HepG2 (cell line): Measurements from ENCODE around the gene CYP2A7. TPM values are rescaled to one million over a fixed set of nuclear protein-coding genes. Genes with fewer than 3 reads are reported as not detected.
A peak's percentile ranks its signal among the peaks of the same experiment; 100 is the strongest.

Experiments
- ATAC-seq: fragments of 200-7000 bp; cut with Tn5 transposase; 3 replicates; pipeline ENCODE4 v1.9.1; 2020; ENCODE audit warnings: mild to moderate bottlenecking, moderate library complexity
- BruUV-seq: library from RNA; stranded (reverse); fragments of 400-500 nt; replicated peaks from 2 replicates; lab custom pipeline; 2021; lab: Mats Ljungman, UMichigan
- CTCF ChIA-PET: fragments of 300-600 bp; formaldehyde crosslinking; extraction: SDS; loops from one replicate; lab custom pipeline; 2021; ENCODE audit warnings: low total read pairs, inconsistent platforms, low intra/inter-chr PET ratio; lab: Yijun Ruan, JAX
- POLR2A ChIA-PET: fragments of 350-600 bp; sonication (Branson Sonifier 250); formaldehyde crosslinking; loops from one replicate; lab custom pipeline; 2020; ENCODE audit warnings: antibody characterized with exemption, inconsistent platforms; lab: Yijun Ruan, JAX
- DNase-seq: peaks from one replicate; pipeline ENCODE4 v3.0.0-alpha.2; 2015; ENCODE audit warnings: low spot score
- FAIRE-seq: peaks from 3 replicates; lab custom pipeline; 2011; peaks lifted over from hg19 to GRCh38; lab: Jason Lieb, UNC
- H2AFZ ChIP-seq: one replicate; pipeline ENCODE4 v1.6.1; 2011; ENCODE audit warnings: low read length, inconsistent platforms
- H3K27ac ChIP-seq: fragments of 300-600 bp; 3 replicates; pipeline ENCODE4 v1.8.0; 2011; ENCODE audit warnings: mixed run types, mild to moderate bottlenecking, mixed read lengths, low read length, inconsistent platforms; ENCODE audit not compliant: insufficient read depth; ENCODE audit errors: extremely low read length
- H3K27me3 ChIP-seq, 2 experiments: fragments of 200-600 bp in 1 of 2; 2 replicates in 1 of 2; 3 replicates in 1 of 2; pipeline versions ENCODE4 v1.6.0 to v1.8.0; 2011; ENCODE audit warnings: low read length in 2 of 2, mild to moderate bottlenecking in 2 of 2, moderate library complexity in 2 of 2, inconsistent platforms in 1 of 2; ENCODE audit not compliant: insufficient read depth in 2 of 2, control insufficient read depth in 1 of 2
- H3K36me3 ChIP-seq, 2 experiments: fragments of 200-600 bp in 1 of 2; replicated peaks in 1 of 2; 2 replicates in 1 of 2; 3 replicates in 1 of 2; pipeline versions ENCODE4 v1.5.1 to v1.8.0; 2011; ENCODE audit warnings: low read length in 2 of 2, inconsistent platforms in 1 of 2; ENCODE audit not compliant: insufficient read depth in 2 of 2, control insufficient read depth in 1 of 2
- H3K4me1 ChIP-seq: 2 replicates; pipeline ENCODE4 v1.5.1; 2012; ENCODE audit warnings: low read length, inconsistent platforms; ENCODE audit not compliant: insufficient read depth
- H3K4me2 ChIP-seq: 2 replicates; pipeline ENCODE4 v1.6.0; 2011; ENCODE audit warnings: low read depth, low read length, inconsistent platforms
- H3K4me3 ChIP-seq, 3 experiments: fragments of 200-600 bp in 1 of 3; sonication (generic), shearing (Covaris generic) in 1 of 3; replicated peaks in 1 of 3; 2 replicates each; pipeline ENCODE4 v1.5.1; 2011 to 2016; ENCODE audit warnings: low read length in 3 of 3, inconsistent platforms in 2 of 3, low read depth in 2 of 3, mild to moderate bottlenecking in 2 of 3, control low read depth in 1 of 3, mixed read lengths in 1 of 3; ENCODE audit not compliant: insufficient read depth in 1 of 3
- H3K79me2 ChIP-seq: one replicate; pipeline ENCODE4 v1.6.1; 2011; ENCODE audit warnings: low read length, inconsistent platforms; ENCODE audit not compliant: insufficient read depth
- H3K9ac ChIP-seq: 2 replicates; pipeline ENCODE4 v1.6.0; 2011; ENCODE audit warnings: mild to moderate bottlenecking, low read depth, low read length, inconsistent platforms; ENCODE audit not compliant: insufficient read depth
- H3K9me3 ChIP-seq: 2 replicates; pipeline ENCODE4 v1.5.1; 2012; ENCODE audit warnings: mild to moderate bottlenecking, low read length
- H4K20me1 ChIP-seq: 2 replicates; pipeline ENCODE4 v1.6.0; 2011; ENCODE audit warnings: inconsistent platforms, mild to moderate bottlenecking, low read length, moderate library complexity; ENCODE audit not compliant: insufficient read depth
- BRCA1 ChIP-seq: sonication (generic); formaldehyde crosslinking; IDR thresholded peaks from 2 replicates; pipeline ENCODE4 v1.4.0; 2020; ENCODE audit warnings: missing genetic modification reagents
- CBX1 ChIP-seq: IDR thresholded peaks from one replicate; pipeline ENCODE4 v1.6.1; 2016; ENCODE audit warnings: antibody characterized with exemption, low read depth
- IRX3 ChIP-seq: sonication (generic); formaldehyde crosslinking; IDR thresholded peaks from 2 replicates; pipeline ENCODE4 v1.8.1; 2023; ENCODE audit warnings: mild to moderate bottlenecking, low read depth, missing genetic modification reagents, borderline replicate concordance
- KLF13 ChIP-seq: sonication (generic); formaldehyde crosslinking; IDR thresholded peaks from 2 replicates; pipeline ENCODE4 v1.4.0; 2020; ENCODE audit warnings: mild to moderate bottlenecking, missing genetic modification reagents
- KMT2A ChIP-seq: sonication (generic); formaldehyde crosslinking; IDR thresholded peaks from 2 replicates; pipeline ENCODE4 v1.4.0; 2020; ENCODE audit warnings: missing genetic modification reagents
- TAF15 ChIP-seq: fragments of 200-400 bp; formaldehyde crosslinking; IDR thresholded peaks from one replicate; pipeline ENCODE4 v1.6.1; 2018; ENCODE audit warnings: mild to moderate bottlenecking, low read depth, low read length; ENCODE audit not compliant: poor library complexity, severe bottlenecking
- TEAD3 ChIP-seq: optimal IDR thresholded peaks from 2 replicates; pipeline ENCODE3; 2016; ENCODE audit warnings: borderline replicate concordance
- TOE1 ChIP-seq: sonication (generic); formaldehyde crosslinking; IDR thresholded peaks from 2 replicates; pipeline ENCODE4 v1.4.0; 2020; ENCODE audit warnings: mild to moderate bottlenecking, missing genetic modification reagents
- ZBTB42 ChIP-seq: sonication (generic); formaldehyde crosslinking; IDR thresholded peaks from 2 replicates; pipeline ENCODE4 v1.5.0; 2020; ENCODE audit warnings: mild to moderate bottlenecking, missing genetic modification reagents
- ZNF230 ChIP-seq: sonication (generic); formaldehyde crosslinking; IDR thresholded peaks from 2 replicates; pipeline ENCODE4 v1.4.0; 2020; ENCODE audit warnings: mild to moderate bottlenecking, missing genetic modification reagents
- ZNF468 ChIP-seq: sonication (generic); formaldehyde crosslinking; IDR thresholded peaks from 2 replicates; pipeline ENCODE4 v1.8.0; 2022; ENCODE audit warnings: mild to moderate bottlenecking, moderate library complexity, missing genetic modification reagents
- WGBS: methylation state at CpG from one replicate; pipeline ENCODE4 v1.1.6; 2017; ENCODE audit warnings: low lambda C conversion rate; 5-methylcytosine and 5-hydroxymethylcytosine counted together
- in situ Hi-C: cut with HindIII; loops from 2 replicates; pipeline ENCODE4 v1.10.0; 2017; ENCODE audit warnings: low pct_unique_long_range_greater_than_20kb; ENCODE audit not compliant: extremely low pct_ligation_motif_present
- intact Hi-C: fragments of 100-400 bp; cut with micrococcal nuclease; formaldehyde crosslinking; loops from one replicate; pipeline ENCODE4 v1.10.0; 2022; ENCODE audit not compliant: unreplicated experiment
- polyA plus RNA-seq, 8 experiments: library from polyadenylated mRNA; depleted of rRNA in 3 of 8; stranded (reverse) in 7 of 8; unstranded in 1 of 8; fragments of >200 nt; fragmentation: Illumina TruSeq in 4 of 8; extraction: Trizol in 4 of 8; gene quantifications; 2 replicates each; pipeline versions ENCODE4 v1.2.1 to v1.2.3, GENCODE V29; 2011 to 2016; ENCODE audit warnings: low read depth in 4 of 8, missing spikeins in 1 of 8, mixed read lengths in 1 of 8; ENCODE audit not compliant: insufficient read depth in 1 of 8
- total RNA-seq, 5 experiments: library from RNA; depleted of rRNA; stranded (reverse); fragments of >200 nt; fragmentation: Illumina TruSeq; extraction: Trizol; gene quantifications; 2 replicates each; pipeline ENCODE4 v1.2.3, GENCODE V29; 2016; ENCODE audit warnings: low read depth in 1 of 5
- TF ChIP-seq, protein P1 (sequence below): sonication (generic); formaldehyde crosslinking; IDR thresholded peaks from 2 replicates; pipeline ENCODE4 v1.5.1; 2020; ENCODE audit warnings: missing genetic modification reagents, mild to moderate bottlenecking, borderline replicate concordance
- TF ChIP-seq, protein P2 (sequence below): sonication (generic); formaldehyde crosslinking; IDR thresholded peaks from 2 replicates; pipeline ENCODE4 v1.4.0; 2020; ENCODE audit warnings: missing genetic modification reagents, borderline replicate concordance

CYP2A7 gene
- total and polyA plus RNA-seq, 2 of the 13 experiments (the other 11 are each of a cell fraction or from before 2014, with no cell fraction given) = not detected

DNA sequence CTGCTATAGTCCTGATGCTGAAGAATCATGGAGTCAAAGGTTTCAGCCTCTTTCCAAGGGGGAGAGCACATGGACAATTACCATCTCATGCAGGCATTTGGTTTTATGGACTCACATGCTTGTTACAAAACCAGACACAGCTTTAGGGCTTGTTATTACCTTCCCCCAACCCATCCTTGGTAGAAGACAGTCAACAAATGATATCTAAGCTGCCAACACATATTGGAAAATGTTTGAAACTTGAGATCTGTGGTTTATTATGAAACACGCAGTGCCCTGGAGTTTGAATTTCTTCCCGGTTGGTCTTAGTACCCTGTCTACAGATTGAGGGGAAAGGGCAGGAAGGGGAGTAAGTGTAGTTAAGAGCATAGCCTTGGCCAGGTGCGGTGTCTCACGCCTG is 19.2 kb downstream of the CYP2A7 start:
- no TSS peak for BruUV-seq
- Histone ChIP-seq H3K4me2 (no peak overlapping the region), H3K4me3 (no peak overlapping the region), H3K36me3 (no peaks in the 10 kb centered on the region), H3K4me1 (no peaks in the 10 kb centered on the region), H3K9ac (no peak overlapping the region), H3K79me2 (no peaks in the 10 kb centered on the region), H4K20me1 (no peaks in the 10 kb centered on the region), H3K27ac (no peak overlapping the region), H3K9me3 (no peaks in the 10 kb centered on the region), H3K27me3 (no peaks in the 10 kb centered on the region), H2AFZ (no peak overlapping the region)
- 0% methylated on average over 3 of the region's 4 CpGs for WGBS
- in situ Hi-C loops (no loop called here), intact Hi-C loops (no loop called here)
- DNase-seq (no peak), FAIRE-seq (no peak), ATAC-seq (no peak)
- ChIA-PET POLR2A (no interaction called here), CTCF (no interaction called here)
- TF ChIP-seq IRX3 = no peak

DNA sequence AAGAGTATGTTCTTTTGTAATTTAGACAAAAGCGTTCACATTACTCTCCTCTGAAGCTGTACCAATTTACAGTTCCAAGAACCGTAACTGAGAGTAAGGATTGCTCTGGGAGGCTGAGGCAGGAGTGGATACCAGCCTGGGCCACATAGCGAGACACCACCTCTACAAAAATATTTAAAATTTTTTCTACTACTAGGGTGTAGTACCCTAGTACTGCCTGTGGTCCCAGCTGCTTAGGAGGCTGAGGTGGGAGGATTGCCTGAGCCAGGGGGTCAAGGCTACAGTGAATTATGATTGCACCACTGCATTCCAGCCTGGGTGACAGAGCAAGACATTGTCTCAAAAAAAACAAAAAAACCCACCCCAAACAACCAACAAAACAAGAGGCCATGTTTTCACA is 19.7 kb downstream of the CYP2A7 start:
- no peaks in the 10 kb centered on the region for H3K27me3 ChIP-seq
- no peak overlapping the region for H3K9ac ChIP-seq
- no peaks in the 10 kb centered on the region for H3K4me1 ChIP-seq
- H3K36me3 ChIP-seq = no peaks in the 10 kb centered on the region
- intact Hi-C loops (no loop called here), in situ Hi-C loops (no loop called here)
- H4K20me1 ChIP-seq = no peaks in the 10 kb centered on the region
- no peak overlapping the region for H2AFZ ChIP-seq
- ChIA-PET CTCF (no interaction called here), POLR2A (no interaction called here)
- no TSS peak for BruUV-seq
- no peak overlapping the region for H3K27ac ChIP-seq
- H3K4me2 ChIP-seq = no peak overlapping the region
- DNase-seq (peak; percentile 4), FAIRE-seq (no peak), ATAC-seq (no peak)
- 62% methylated on average over 3 of the region's 3 CpGs for WGBS
- no peaks in the 10 kb centered on the region for H3K9me3 ChIP-seq
- no peaks in the 10 kb centered on the region for H3K79me2 ChIP-seq
- no peak overlapping the region for H3K4me3 ChIP-seq
- TF ChIP-seq CBX1 = no peak
- TF ChIP-seq, protein P1, sequence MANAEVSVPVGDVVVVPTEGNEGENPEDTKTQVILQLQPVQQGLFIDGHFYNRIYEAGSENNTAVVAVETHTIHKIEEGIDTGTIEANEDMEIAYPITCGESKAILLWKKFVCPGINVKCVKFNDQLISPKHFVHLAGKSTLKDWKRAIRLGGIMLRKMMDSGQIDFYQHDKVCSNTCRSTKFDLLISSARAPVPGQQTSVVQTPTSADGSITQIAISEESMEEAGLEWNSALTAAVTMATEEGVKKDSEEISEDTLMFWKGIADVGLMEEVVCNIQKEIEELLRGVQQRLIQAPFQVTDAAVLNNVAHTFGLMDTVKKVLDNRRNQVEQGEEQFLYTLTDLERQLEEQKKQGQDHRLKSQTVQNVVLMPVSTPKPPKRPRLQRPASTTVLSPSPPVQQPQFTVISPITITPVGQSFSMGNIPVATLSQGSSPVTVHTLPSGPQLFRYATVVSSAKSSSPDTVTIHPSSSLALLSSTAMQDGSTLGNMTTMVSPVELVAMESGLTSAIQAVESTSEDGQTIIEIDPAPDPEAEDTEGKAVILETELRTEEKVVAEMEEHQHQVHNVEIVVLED = no peak
- TF ChIP-seq KMT2A = no peak
- no peak for TF ChIP-seq TAF15
- TF ChIP-seq TOE1 (CRISPR knock-in tag) = no peak
- TF ChIP-seq KLF13 (CRISPR knock-in tag) = no peak
- no peak for TF ChIP-seq ZNF230 (CRISPR knock-in tag)
- TF ChIP-seq ZBTB42 (CRISPR knock-in tag) = no peak
- TF ChIP-seq, protein P2, sequence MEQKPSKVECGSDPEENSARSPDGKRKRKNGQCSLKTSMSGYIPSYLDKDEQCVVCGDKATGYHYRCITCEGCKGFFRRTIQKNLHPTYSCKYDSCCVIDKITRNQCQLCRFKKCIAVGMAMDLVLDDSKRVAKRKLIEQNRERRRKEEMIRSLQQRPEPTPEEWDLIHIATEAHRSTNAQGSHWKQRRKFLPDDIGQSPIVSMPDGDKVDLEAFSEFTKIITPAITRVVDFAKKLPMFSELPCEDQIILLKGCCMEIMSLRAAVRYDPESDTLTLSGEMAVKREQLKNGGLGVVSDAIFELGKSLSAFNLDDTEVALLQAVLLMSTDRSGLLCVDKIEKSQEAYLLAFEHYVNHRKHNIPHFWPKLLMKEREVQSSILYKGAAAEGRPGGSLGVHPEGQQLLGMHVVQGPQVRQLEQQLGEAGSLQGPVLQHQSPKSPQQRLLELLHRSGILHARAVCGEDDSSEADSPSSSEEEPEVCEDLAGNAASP (CRISPR knock-in tag) = no peak
- TF ChIP-seq ZNF468 (CRISPR knock-in tag) = no peak
- no peak for TF ChIP-seq TEAD3 (CRISPR knock-in tag)
- TF ChIP-seq BRCA1 (CRISPR knock-in tag) = no peak
